Endothelial cell of umbilical vein (primary cell): Measurements from ENCODE around the gene GRIA4. TPM values are rescaled to one million over a fixed set of nuclear protein-coding genes. Genes with fewer than 3 reads are reported as not detected.

Experiments
- BruUV-seq: library from RNA; stranded (reverse); fragments of 400-500 nt; replicated peaks from 2 replicates; lab custom pipeline; 2021; lab: Mats Ljungman, UMichigan
- CTCF ChIA-PET: fragments of 300-600, 350-600 bp; sonication (Branson Sonifier 250); formaldehyde crosslinking; loops from one replicate; lab custom pipeline; 2021; ENCODE audit warnings: antibody characterized with exemption, inconsistent platforms; lab: Charles Lee
- POLR2A ChIA-PET: fragments of 300-600, 350-600 bp; sonication (Branson Sonifier 250); formaldehyde crosslinking; loops from one replicate; lab custom pipeline; 2021; ENCODE audit warnings: antibody characterized with exemption, inconsistent platforms; lab: Charles Lee
- DNase-seq: peaks from one replicate; pipeline ENCODE4 v3.0.0-alpha.2; 2011; ENCODE audit warnings: low read depth, low spot score
- FAIRE-seq: peaks from 2 replicates; lab custom pipeline; 2011; peaks lifted over from hg19 to GRCh38; lab: Jason Lieb, UNC
- H2AFZ ChIP-seq: 2 replicates; pipeline ENCODE4 v1.6.0; 2012; ENCODE audit warnings: low read depth, low read length, control low read depth, inconsistent platforms
- H3K27ac ChIP-seq: 2 replicates; pipeline ENCODE4 v1.5.1; 2011; ENCODE audit warnings: low read depth, mild to moderate bottlenecking, control low read depth, low read length, moderate library complexity; ENCODE audit not compliant: insufficient read depth
- H3K27me3 ChIP-seq, 2 experiments: 2 replicates each; pipeline versions ENCODE4 v1.6.0 to v1.6.1; 2011; ENCODE audit warnings: low read length in 2 of 2, mixed read lengths in 1 of 2; ENCODE audit not compliant: control insufficient read depth in 2 of 2, insufficient read depth in 2 of 2
- H3K36me3 ChIP-seq, 2 experiments: 2 replicates in 1 of 2; 3 replicates in 1 of 2; pipeline ENCODE4 v1.5.1; 2011; ENCODE audit warnings: low read length in 2 of 2, mild to moderate bottlenecking in 1 of 2, moderate library complexity in 1 of 2; ENCODE audit not compliant: control insufficient read depth in 2 of 2, insufficient read depth in 2 of 2; ENCODE audit errors: extremely low read depth in 1 of 2
- H3K4me1 ChIP-seq: 3 replicates; pipeline ENCODE4 v1.5.1; 2011; ENCODE audit warnings: mild to moderate bottlenecking, low read length; ENCODE audit not compliant: control insufficient read depth, insufficient read depth; ENCODE audit errors: extremely low read depth
- H3K4me2 ChIP-seq: 2 replicates; pipeline ENCODE4 v1.6.1; 2011; ENCODE audit warnings: low read length, control low read depth, mixed read lengths; ENCODE audit not compliant: insufficient read depth
- H3K4me3 ChIP-seq, 3 experiments: fragments of 200-600 bp in 1 of 3; sonication (generic), shearing (Covaris generic) in 1 of 3; replicated peaks in 1 of 3; 2 replicates each; pipeline ENCODE4 v1.5.1; 2011 to 2016; ENCODE audit warnings: control low read depth in 3 of 3, low read length in 3 of 3, mild to moderate bottlenecking in 2 of 3, inconsistent platforms in 1 of 3, low read depth in 1 of 3, moderate library complexity in 1 of 3; ENCODE audit not compliant: insufficient read depth in 1 of 3
- H3K79me2 ChIP-seq: 2 replicates; pipeline ENCODE4 v1.6.0; 2012; ENCODE audit warnings: low read length, inconsistent platforms; ENCODE audit not compliant: control insufficient read depth, insufficient read depth
- H3K9ac ChIP-seq: replicated peaks from 2 replicates; pipeline ENCODE3; 2011; ENCODE audit warnings: low read length, control low read depth; ENCODE audit not compliant: insufficient read depth; ENCODE audit errors: extremely low read depth
- H3K9me1 ChIP-seq: replicated peaks from 3 replicates; pipeline ENCODE4 v1.6.0; 2011; ENCODE audit warnings: mild to moderate bottlenecking, low read length; ENCODE audit not compliant: control insufficient read depth, insufficient read depth; ENCODE audit errors: extremely low read depth
- H3K9me3 ChIP-seq: replicated peaks from 2 replicates; pipeline ENCODE4 v1.5.1; 2012; ENCODE audit warnings: low read length, inconsistent platforms; ENCODE audit not compliant: control insufficient read depth, insufficient read depth
- H4K20me1 ChIP-seq: replicated peaks from 2 replicates; pipeline ENCODE3; 2011; ENCODE audit warnings: mild to moderate bottlenecking, low read length; ENCODE audit not compliant: control insufficient read depth, insufficient read depth; ENCODE audit errors: extremely low read depth
- EZH2 ChIP-seq: IDR thresholded peaks from 2 replicates; pipeline ENCODE4 v1.6.1; 2012; ENCODE audit warnings: borderline replicate concordance, low read depth, mild to moderate bottlenecking, moderate library complexity, low read length, inconsistent platforms; ENCODE audit not compliant: severe bottlenecking
- FOS ChIP-seq: IDR thresholded peaks from 2 replicates; pipeline ENCODE4 v1.6.1; 2011; ENCODE audit warnings: mild to moderate bottlenecking, low read length, moderate library complexity, borderline replicate concordance; ENCODE audit not compliant: insufficient read depth
- GATA2 ChIP-seq: IDR thresholded peaks from 2 replicates; pipeline ENCODE4 v1.7.0; 2011; ENCODE audit warnings: low read depth, mild to moderate bottlenecking, moderate library complexity, mixed read lengths, low read length; ENCODE audit not compliant: insufficient read length, insufficient read depth
- JUN ChIP-seq: IDR thresholded peaks from 2 replicates; pipeline ENCODE4 v1.6.1; 2011; ENCODE audit warnings: borderline replicate concordance, low read depth; ENCODE audit not compliant: insufficient read length, insufficient read depth
- MYC ChIP-seq: IDR thresholded peaks from one replicate; pipeline ENCODE4 v1.6.1; 2011; ENCODE audit warnings: mild to moderate bottlenecking, low read depth, low read length
- POLR2A ChIP-seq: IDR thresholded peaks from 2 replicates; pipeline ENCODE4 v1.6.1; 2012; ENCODE audit warnings: low read depth, mild to moderate bottlenecking, control low read depth, low read length
- POLR2AphosphoS5 ChIP-seq: IDR thresholded peaks from 2 replicates; pipeline ENCODE4 v1.6.1; 2012; ENCODE audit warnings: low read depth, mild to moderate bottlenecking, control low read depth, low read length, moderate library complexity; ENCODE audit not compliant: insufficient read depth
- dilution Hi-C: fragments of 300-500 bp; cut with MboI; formaldehyde crosslinking; loops from one replicate; pipeline ENCODE4 v1.15.0; 2019; ENCODE audit warnings: low sequenced_read_pairs; ENCODE audit not compliant: extremely low pct_ligation_motif_present
- intact Hi-C: fragments of 100-400 bp; cut with micrococcal nuclease; formaldehyde crosslinking; loops from one replicate; pipeline ENCODE4 v1.10.0; 2022
- polyA plus RNA-seq, 4 experiments: library from polyadenylated mRNA; depleted of rRNA in 3 of 4; stranded (reverse) in 3 of 4; unstranded in 1 of 4; fragments of >200 nt; gene quantifications; 2 replicates each; pipeline versions ENCODE4 v1.2.1 to v1.2.3, GENCODE V29; 2011 to 2012; ENCODE audit warnings: missing spikeins in 1 of 4
- total RNA-seq: library from RNA; stranded (reverse); gene quantifications from 2 replicates; pipeline ENCODE4 v1.2.3, GENCODE V29; 2021
- TF ChIP-seq, protein P1 (sequence below), 2 donors: IDR thresholded peaks; 1 replicate in 1 of 2; 2 replicates in 1 of 2; pipeline ENCODE4 v1.5.1; 2011; ENCODE audit warnings: low read length in 2 of 2, mild to moderate bottlenecking in 2 of 2, moderate library complexity in 2 of 2, control low read depth in 1 of 2, inconsistent platforms in 1 of 2, low read depth in 1 of 2; ENCODE audit not compliant: insufficient read depth in 1 of 2; ENCODE audit errors: extremely low read depth in 1 of 2
- TF ChIP-seq, protein P2 (sequence below): IDR thresholded peaks from 2 replicates; pipeline ENCODE4 v1.6.1; 2011; ENCODE audit not compliant: insufficient read depth, insufficient read length

Gene GRIA4
- total and polyA plus RNA-seq, 2 donors (not counting 3 experiments of a cell fraction or from before 2014, with no cell fraction given) = not detected

DNA sequence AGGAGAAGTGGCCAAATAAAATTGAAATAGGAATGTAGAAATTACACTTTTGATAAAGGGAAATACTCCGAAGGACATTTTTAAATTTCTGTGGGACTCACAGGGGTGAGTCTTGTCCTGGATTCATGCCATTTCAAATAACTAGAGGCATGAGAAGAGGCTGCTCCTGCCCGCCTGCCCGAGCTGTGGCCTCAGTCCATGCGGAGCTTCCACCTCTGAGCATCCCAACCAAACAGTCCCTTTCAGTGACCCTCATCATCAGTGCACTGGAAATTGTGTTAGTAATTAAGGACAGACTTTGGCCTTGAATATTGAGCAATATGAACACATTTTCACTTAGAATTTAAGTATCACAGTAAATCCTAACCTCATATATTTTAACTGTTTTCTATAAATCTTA is 25.6 kb downstream of the GRIA4 start:
- Histone ChIP-seq H3K9ac (no peak overlapping the region), H3K4me3 (no peak overlapping the region), H2AFZ (no peak overlapping the region), H4K20me1 (no peaks in the 10 kb centered on the region), H3K9me3 (no peaks in the 10 kb centered on the region), H3K27me3 (no peaks in the 10 kb centered on the region), H3K79me2 (no peaks in the 10 kb centered on the region), H3K36me3 (no peaks in the 10 kb centered on the region), H3K9me1 (no peaks in the 10 kb centered on the region), H3K4me1 (no peaks in the 10 kb centered on the region), H3K4me2 (no peak overlapping the region), H3K27ac (no peak overlapping the region)
- BruUV-seq = no TSS peak
- DNase-seq = no peak
- POLR2A ChIA-PET = no interaction called here
- TF ChIP-seq GATA2 = no peak
- no peak for TF ChIP-seq POLR2AphosphoS5
- TF ChIP-seq JUN = no peak
- TF ChIP-seq EZH2 = no peak
- TF ChIP-seq POLR2A = no peak
- no peak for TF ChIP-seq FOS
- TF ChIP-seq, protein P1, sequence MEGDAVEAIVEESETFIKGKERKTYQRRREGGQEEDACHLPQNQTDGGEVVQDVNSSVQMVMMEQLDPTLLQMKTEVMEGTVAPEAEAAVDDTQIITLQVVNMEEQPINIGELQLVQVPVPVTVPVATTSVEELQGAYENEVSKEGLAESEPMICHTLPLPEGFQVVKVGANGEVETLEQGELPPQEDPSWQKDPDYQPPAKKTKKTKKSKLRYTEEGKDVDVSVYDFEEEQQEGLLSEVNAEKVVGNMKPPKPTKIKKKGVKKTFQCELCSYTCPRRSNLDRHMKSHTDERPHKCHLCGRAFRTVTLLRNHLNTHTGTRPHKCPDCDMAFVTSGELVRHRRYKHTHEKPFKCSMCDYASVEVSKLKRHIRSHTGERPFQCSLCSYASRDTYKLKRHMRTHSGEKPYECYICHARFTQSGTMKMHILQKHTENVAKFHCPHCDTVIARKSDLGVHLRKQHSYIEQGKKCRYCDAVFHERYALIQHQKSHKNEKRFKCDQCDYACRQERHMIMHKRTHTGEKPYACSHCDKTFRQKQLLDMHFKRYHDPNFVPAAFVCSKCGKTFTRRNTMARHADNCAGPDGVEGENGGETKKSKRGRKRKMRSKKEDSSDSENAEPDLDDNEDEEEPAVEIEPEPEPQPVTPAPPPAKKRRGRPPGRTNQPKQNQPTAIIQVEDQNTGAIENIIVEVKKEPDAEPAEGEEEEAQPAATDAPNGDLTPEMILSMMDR (IDR thresholded peaks at IDR 0.05; ENCODE audit: extremely low read depth in 1 of 2, insufficient read depth in 1 of 2, low read depth in 1 of 2, low read length in 2 of 2) = no peak
- TF ChIP-seq MYC = no peak
- TF ChIP-seq, protein P2, sequence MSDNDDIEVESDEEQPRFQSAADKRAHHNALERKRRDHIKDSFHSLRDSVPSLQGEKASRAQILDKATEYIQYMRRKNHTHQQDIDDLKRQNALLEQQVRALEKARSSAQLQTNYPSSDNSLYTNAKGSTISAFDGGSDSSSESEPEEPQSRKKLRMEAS = no peak
- intact Hi-C loops = no loop called here
- CTCF ChIA-PET = no interaction called here
- no peak for FAIRE-seq
- dilution Hi-C loops = no loop called here
